ENCODE results near the gene CA10.

GRCh38 chr17:51630101-51630671 lies 528.3 kb downstream of the CA10 start:
- TF ChIP-seq, protein P1, sequence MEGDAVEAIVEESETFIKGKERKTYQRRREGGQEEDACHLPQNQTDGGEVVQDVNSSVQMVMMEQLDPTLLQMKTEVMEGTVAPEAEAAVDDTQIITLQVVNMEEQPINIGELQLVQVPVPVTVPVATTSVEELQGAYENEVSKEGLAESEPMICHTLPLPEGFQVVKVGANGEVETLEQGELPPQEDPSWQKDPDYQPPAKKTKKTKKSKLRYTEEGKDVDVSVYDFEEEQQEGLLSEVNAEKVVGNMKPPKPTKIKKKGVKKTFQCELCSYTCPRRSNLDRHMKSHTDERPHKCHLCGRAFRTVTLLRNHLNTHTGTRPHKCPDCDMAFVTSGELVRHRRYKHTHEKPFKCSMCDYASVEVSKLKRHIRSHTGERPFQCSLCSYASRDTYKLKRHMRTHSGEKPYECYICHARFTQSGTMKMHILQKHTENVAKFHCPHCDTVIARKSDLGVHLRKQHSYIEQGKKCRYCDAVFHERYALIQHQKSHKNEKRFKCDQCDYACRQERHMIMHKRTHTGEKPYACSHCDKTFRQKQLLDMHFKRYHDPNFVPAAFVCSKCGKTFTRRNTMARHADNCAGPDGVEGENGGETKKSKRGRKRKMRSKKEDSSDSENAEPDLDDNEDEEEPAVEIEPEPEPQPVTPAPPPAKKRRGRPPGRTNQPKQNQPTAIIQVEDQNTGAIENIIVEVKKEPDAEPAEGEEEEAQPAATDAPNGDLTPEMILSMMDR (IDR thresholded peaks at IDR 0.05 in 2 of 3, conservative IDR thresholded peaks at IDR 0.05 in 1 of 3; ENCODE audit: insufficient read depth in 2 of 3, low read depth in 1 of 3, low read length in 3 of 3): no peak
- no peak for TF ChIP-seq SRF (CRISPR knock-in tag; IDR thresholded peaks at IDR 0.05)
- TF ChIP-seq RBM15 (IDR thresholded peaks at IDR 0.05; ENCODE audit: insufficient read depth, low read length): no peak
- no peak for TF ChIP-seq ZNF140 (CRISPR knock-in tag; IDR thresholded peaks at IDR 0.05)
- TF ChIP-seq ELF4 (CRISPR knock-in tag; IDR thresholded peaks at IDR 0.05): no peak

Measured in K562 (cell line).